Endodermal cell (in vitro differentiated cells): Measurements from ENCODE around the gene HOXB5. TPM values are rescaled to one million over a fixed set of nuclear protein-coding genes. Genes with fewer than 3 reads are reported as not detected.

Source experiments
- DNase-seq: peaks from one replicate; pipeline ENCODE4 v3.0.0-alpha.2; 2017
- H3K27ac ChIP-seq: 2 replicates; pipeline ENCODE4 v1.5.1; 2013; ENCODE audit warnings: mild to moderate bottlenecking, low read depth, low read length, moderate library complexity
- H3K27me3 ChIP-seq: 2 replicates; pipeline ENCODE4 v1.6.1; 2013; ENCODE audit warnings: mild to moderate bottlenecking, low read length, moderate library complexity; ENCODE audit not compliant: insufficient read depth, control insufficient read depth, poor library complexity, severe bottlenecking
- H3K36me3 ChIP-seq: 2 replicates; pipeline ENCODE4 v1.7.0; 2013; ENCODE audit warnings: mild to moderate bottlenecking, low read length, moderate library complexity; ENCODE audit not compliant: control insufficient read depth, insufficient read depth
- H3K4me1 ChIP-seq: one replicate; pipeline ENCODE4 v1.7.0; 2013; ENCODE audit warnings: low read length; ENCODE audit not compliant: control insufficient read depth, insufficient read depth
- H3K4me3 ChIP-seq: 2 replicates; pipeline ENCODE4 v1.5.1; 2013; ENCODE audit warnings: mild to moderate bottlenecking, low read length, moderate library complexity
- H3K9ac ChIP-seq: 2 replicates; pipeline ENCODE4 v1.6.1; 2013; ENCODE audit warnings: mild to moderate bottlenecking, low read length, moderate library complexity; ENCODE audit not compliant: poor library complexity, severe bottlenecking; ENCODE audit errors: extremely low read depth
- H3K9me3 ChIP-seq: 2 replicates; pipeline ENCODE4 v1.6.1; 2013; ENCODE audit warnings: mild to moderate bottlenecking, low read length, moderate library complexity; ENCODE audit not compliant: control insufficient read depth
- H3K27ac Mint-ChIP-seq: 2 replicates; pipeline ENCODE4 v1.8.0; 2020; ENCODE audit warnings: mixed read lengths
- H3K27me3 Mint-ChIP-seq: 2 replicates; pipeline ENCODE4 v1.8.0; 2021; ENCODE audit warnings: mild to moderate bottlenecking, mixed read lengths; ENCODE audit not compliant: insufficient read depth
- H3K36me3 Mint-ChIP-seq: 2 replicates; pipeline ENCODE4 v1.8.0; 2020; ENCODE audit warnings: low read depth, mixed read lengths
- H3K4me1 Mint-ChIP-seq: 2 replicates; pipeline ENCODE4 v1.8.0; 2020; ENCODE audit warnings: mixed read lengths
- H3K4me3 Mint-ChIP-seq: 2 replicates; pipeline ENCODE4 v1.8.0; 2020; ENCODE audit warnings: mild to moderate bottlenecking, moderate library complexity, mixed read lengths
- H3K9me3 Mint-ChIP-seq: 2 replicates; pipeline ENCODE4 v1.8.0; 2020; ENCODE audit warnings: mild to moderate bottlenecking, mixed read lengths
- WGBS, 2 experiments: methylation state at CpG; one replicate each; pipeline versions ENCODE4 v1.1.5 to v1.1.7; 2013; ENCODE audit warnings: missing lambda C conversion rate in 2 of 2, mixed read lengths in 1 of 2; ENCODE audit not compliant: insufficient coverage in 1 of 2, insufficient read length in 1 of 2; 5-methylcytosine and 5-hydroxymethylcytosine counted together
- total RNA-seq, 2 donors: library from RNA; stranded (reverse); fragmentation: NEBNext Ultra II Directional in 1 of 2; extraction: Animal tissue kit (Norgen Biotek cat#: 25700) in 1 of 2; gene quantifications; 2 replicates in 1 of 2; 3 replicates in 1 of 2; pipeline ENCODE4 v1.2.1, GENCODE V29; 2021
- TF ChIP-seq, protein P1 (sequence below): fragments of 200-600 bp; sonication (generic); conservative IDR thresholded peaks from 2 replicates; pipeline ENCODE4 v1.5.0; 2021; ENCODE audit warnings: antibody characterized with exemption, mild to moderate bottlenecking

HOXB5 gene
- total RNA-seq, 2 donors from 2014 or later = not detected

- TF ChIP-seq, protein P1, sequence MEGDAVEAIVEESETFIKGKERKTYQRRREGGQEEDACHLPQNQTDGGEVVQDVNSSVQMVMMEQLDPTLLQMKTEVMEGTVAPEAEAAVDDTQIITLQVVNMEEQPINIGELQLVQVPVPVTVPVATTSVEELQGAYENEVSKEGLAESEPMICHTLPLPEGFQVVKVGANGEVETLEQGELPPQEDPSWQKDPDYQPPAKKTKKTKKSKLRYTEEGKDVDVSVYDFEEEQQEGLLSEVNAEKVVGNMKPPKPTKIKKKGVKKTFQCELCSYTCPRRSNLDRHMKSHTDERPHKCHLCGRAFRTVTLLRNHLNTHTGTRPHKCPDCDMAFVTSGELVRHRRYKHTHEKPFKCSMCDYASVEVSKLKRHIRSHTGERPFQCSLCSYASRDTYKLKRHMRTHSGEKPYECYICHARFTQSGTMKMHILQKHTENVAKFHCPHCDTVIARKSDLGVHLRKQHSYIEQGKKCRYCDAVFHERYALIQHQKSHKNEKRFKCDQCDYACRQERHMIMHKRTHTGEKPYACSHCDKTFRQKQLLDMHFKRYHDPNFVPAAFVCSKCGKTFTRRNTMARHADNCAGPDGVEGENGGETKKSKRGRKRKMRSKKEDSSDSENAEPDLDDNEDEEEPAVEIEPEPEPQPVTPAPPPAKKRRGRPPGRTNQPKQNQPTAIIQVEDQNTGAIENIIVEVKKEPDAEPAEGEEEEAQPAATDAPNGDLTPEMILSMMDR = no peak
- Histone ChIP-seq H3K4me3 (no peak overlapping the region), H3K36me3 (no peaks in the 10 kb centered on the region), H3K9me3 (peaks cover 16% of the 10 kb centered on the region), H3K4me1 (no peaks in the 10 kb centered on the region), H3K9ac (no peak overlapping the region), H3K27me3 (peaks cover 100% of the 10 kb centered on the region), H3K27ac (no peak overlapping the region)
- Mint-ChIP-seq H3K9me3 (peaks cover 2% of the 10 kb centered on the region), H3K4me1 (no peaks in the 10 kb centered on the region), H3K27ac (no peak overlapping the region), H3K4me3 (no peak overlapping the region), H3K36me3 (no peaks in the 10 kb centered on the region), H3K27me3 (peaks cover 100% of the 10 kb centered on the region)
- WGBS, 2 experiments = 26 to 31% methylated on average over 2 to 9 of the region's 9 CpGs
- DNase-seq = no peak
These were observed 13.5 kb upstream of the HOXB5 start for GRCh38 chr17:48606892-48607614.

DNA sequence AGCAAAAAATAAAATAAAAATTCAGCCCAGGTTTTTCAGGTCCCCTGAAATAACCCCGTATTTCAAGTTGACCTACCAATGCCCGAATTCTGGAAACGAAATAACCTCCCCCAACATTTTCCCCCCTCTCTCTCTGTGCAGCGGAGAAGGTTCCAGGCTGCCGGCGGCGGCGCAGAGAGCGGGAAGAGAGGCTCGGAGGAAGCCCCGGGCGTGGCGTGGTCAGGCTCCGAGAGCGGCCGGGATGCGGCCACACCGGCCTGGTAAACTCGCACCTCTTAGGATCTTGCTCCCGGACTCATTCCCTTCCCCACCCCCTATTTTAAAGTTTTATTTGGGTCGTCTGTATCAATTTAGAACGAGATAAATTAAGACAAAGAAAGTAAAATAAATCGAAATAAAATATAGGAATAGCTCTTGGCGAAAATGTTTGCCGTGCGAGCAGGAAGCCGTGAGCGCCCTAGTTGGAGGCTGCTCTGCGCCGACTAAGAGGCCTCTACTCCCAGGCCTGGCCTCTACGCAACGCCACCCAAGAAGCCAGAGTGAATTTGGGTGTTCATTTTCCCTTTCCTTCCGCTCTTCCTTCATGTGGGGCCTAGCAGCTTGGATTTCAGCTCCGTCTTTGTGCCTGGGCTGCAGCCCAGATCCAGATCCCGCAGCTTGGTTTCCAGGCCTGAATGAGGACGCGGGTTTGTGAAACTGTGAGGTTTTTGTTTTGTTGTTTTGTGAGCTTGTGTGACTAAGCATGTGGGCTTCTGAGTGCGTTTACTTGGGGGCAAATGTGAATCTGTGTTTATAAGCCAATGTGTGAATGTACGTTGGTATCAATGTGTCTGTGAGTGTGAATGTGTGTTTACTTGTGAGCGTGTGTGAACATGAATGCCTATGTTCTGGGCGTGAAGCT, 12.7 kb upstream of the HOXB5 start:
- Histone ChIP-seq H3K27ac (peak overlapping the region; percentile 24), H3K27me3 (peaks cover 100% of the 10 kb centered on the region), H3K36me3 (no peaks in the 10 kb centered on the region), H3K9ac (no peak overlapping the region), H3K4me1 (no peaks in the 10 kb centered on the region), H3K4me3 (no peak overlapping the region), H3K9me3 (peaks cover 16% of the 10 kb centered on the region)
- peak; percentile 66 for DNase-seq
- Mint-ChIP-seq H3K27ac (no peak overlapping the region), H3K27me3 (peaks cover 100% of the 10 kb centered on the region), H3K4me1 (no peaks in the 10 kb centered on the region), H3K4me3 (no peak overlapping the region), H3K36me3 (no peaks in the 10 kb centered on the region), H3K9me3 (peaks cover 2% of the 10 kb centered on the region)
- TF ChIP-seq, protein P1 = no peak
- WGBS, 2 experiments = 14% methylated on average over 17 to 41 of the region's 41 CpGs

DNA sequence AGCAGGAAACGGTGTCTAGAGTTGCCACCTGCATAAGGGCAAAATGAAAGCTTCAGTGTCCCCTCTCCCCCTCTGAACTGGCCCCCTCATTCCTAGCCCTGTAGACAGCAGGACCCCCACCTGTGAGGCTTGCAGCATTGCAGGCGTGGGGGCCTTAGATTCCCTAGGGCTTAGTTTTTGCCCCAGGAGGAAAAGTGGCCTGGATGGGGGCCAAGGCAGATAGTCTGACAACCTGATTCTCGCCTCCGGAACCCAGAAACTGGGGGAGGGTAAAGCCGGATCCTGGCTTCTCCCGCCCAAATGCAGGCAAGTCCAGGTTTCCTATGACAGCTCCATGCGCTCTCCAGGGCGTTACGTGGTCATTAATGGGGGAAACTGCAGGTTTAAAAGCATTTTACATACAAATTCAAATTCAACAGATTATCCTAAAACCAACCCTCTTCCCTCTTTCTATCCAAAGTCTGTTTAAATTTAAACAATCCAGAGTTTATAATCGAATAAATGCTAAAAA, 11.9 kb upstream of the HOXB5 start:
- DNase-seq = no peak
- Histone ChIP-seq H3K27me3 (peaks cover 100% of the 10 kb centered on the region), H3K9me3 (peaks cover 16% of the 10 kb centered on the region), H3K9ac (no peak overlapping the region), H3K4me3 (no peak overlapping the region), H3K36me3 (no peaks in the 10 kb centered on the region), H3K4me1 (no peaks in the 10 kb centered on the region), H3K27ac (no peak overlapping the region)
- Mint-ChIP-seq H3K4me1 (peaks cover under 1% of the 10 kb centered on the region), H3K36me3 (no peaks in the 10 kb centered on the region), H3K27ac (no peak overlapping the region), H3K4me3 (no peak overlapping the region), H3K27me3 (peaks cover 100% of the 10 kb centered on the region), H3K9me3 (no peaks in the 10 kb centered on the region)
- TF ChIP-seq, protein P1 = no peak
- WGBS, 2 experiments = 8 to 9% methylated on average over 9 to 10 of the region's 10 CpGs
